ENCODE data around the gene PLAAT5.

PLAAT5 gene

DNA sequence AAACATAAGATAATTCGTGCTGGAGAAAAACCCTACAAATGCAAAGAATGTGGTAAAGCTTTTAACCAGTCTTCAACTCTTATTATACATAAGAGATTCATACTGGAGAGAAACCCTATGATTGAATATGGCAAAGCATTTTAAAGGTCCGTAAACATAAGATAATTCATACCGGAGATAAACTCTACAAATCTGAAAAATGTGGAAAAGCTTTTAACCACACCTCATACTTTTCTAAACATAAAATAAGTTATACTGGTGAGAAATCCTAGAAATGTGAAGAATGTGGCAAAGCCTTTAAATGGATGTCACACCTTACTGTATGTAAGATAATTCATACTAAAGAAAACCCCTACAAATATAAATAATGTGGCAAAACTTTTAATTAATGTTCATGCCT is 20.7 kb downstream of the PLAAT5 start:
- no peak for DNase-seq (ENCODE audit: low read depth, low spot score)
- TF ChIP-seq, protein P1, sequence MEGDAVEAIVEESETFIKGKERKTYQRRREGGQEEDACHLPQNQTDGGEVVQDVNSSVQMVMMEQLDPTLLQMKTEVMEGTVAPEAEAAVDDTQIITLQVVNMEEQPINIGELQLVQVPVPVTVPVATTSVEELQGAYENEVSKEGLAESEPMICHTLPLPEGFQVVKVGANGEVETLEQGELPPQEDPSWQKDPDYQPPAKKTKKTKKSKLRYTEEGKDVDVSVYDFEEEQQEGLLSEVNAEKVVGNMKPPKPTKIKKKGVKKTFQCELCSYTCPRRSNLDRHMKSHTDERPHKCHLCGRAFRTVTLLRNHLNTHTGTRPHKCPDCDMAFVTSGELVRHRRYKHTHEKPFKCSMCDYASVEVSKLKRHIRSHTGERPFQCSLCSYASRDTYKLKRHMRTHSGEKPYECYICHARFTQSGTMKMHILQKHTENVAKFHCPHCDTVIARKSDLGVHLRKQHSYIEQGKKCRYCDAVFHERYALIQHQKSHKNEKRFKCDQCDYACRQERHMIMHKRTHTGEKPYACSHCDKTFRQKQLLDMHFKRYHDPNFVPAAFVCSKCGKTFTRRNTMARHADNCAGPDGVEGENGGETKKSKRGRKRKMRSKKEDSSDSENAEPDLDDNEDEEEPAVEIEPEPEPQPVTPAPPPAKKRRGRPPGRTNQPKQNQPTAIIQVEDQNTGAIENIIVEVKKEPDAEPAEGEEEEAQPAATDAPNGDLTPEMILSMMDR (IDR thresholded peaks at IDR 0.05; ENCODE audit: low read depth, low read length) = no peak
- in situ Hi-C loops (cut with HindIII; ENCODE audit: low sequenced_read_pairs) = no loop called here
- no peak overlapping the region for H3K4me3 ChIP-seq (ENCODE audit: low read depth, low read length)

DNA sequence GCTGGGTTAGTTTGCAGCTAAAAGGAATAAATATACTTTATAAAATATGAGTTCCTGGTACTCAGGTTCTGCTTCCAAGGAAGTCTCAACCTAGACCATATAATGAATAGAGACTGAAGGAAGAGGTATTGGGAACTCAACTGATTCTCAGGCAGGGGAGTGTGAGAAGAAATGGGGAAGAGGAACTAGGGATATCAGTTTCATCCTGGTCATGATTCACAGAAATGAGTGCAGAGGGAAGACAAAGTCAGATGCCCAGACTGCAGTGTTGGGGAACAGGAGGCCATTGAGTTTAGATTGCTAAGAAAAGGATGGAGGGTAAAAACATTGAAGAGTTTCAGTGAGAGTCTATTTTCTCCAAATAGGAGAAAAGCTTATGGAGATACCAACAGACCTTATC is 28.8 kb downstream of the PLAAT5 start:
- TF ChIP-seq, protein P1 (IDR thresholded peaks at IDR 0.05; ENCODE audit: low read depth, low read length) = no peak
- no peak overlapping the region for H3K4me3 ChIP-seq (ENCODE audit: low read depth, low read length)
- no peak for DNase-seq (ENCODE audit: low read depth, low spot score)
- in situ Hi-C loops (cut with HindIII; ENCODE audit: low sequenced_read_pairs) = no loop called here

DNA sequence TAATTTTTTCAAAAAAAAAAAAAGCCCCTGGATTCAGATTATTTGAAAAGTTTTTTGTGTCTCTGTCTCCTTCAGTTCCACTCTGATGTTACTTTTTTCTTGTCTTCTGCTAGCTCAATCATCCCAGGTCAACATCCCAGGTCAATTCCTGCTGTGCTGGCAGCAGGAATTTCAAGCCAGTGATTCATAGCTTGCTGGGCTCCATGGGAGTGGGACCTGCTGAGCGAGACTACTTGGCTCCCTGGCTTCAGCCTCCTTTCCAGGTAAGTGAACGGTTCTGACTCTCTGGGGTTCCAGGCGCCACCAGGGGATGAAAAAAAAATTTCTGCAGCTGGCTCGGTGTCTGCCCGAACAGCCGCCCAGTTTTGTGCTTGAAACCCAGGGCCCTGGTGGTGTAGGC is 31.4 kb downstream of the PLAAT5 start:
- in situ Hi-C loops (cut with HindIII; ENCODE audit: low sequenced_read_pairs) = no loop called here
- TF ChIP-seq, protein P1 (IDR thresholded peaks at IDR 0.05; ENCODE audit: low read depth, low read length) = no peak
- peak; percentile 28 for DNase-seq (ENCODE audit: low read depth, low spot score)
- no peak overlapping the region for H3K4me3 ChIP-seq (ENCODE audit: low read depth, low read length)

DNA sequence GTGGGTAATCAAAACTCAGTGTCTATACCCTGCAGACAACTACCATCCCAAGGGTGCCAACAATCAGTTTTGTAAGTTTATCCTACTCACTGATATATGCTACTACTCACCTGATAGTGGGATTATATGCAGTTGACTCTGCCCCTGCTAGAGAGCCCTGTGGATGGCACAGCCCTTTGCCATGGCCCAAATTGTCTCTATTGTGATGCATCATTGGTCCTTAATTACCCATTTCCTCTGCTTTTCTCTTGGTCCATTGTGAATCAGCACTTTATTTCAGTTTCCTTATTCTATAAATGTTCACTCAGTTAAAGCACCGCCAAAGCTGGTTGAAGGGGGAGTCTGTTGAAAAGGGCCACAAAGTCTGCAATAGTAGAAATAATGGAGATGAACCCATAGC is 42.3 kb downstream of the PLAAT5 start:
- no peak overlapping the region for H3K4me3 ChIP-seq (ENCODE audit: low read depth, low read length)
- TF ChIP-seq, protein P1 (IDR thresholded peaks at IDR 0.05; ENCODE audit: low read depth, low read length) = no peak
- in situ Hi-C loops (cut with HindIII; ENCODE audit: low sequenced_read_pairs) = no loop called here
- DNase-seq (ENCODE audit: low read depth, low spot score) = no peak

DNA sequence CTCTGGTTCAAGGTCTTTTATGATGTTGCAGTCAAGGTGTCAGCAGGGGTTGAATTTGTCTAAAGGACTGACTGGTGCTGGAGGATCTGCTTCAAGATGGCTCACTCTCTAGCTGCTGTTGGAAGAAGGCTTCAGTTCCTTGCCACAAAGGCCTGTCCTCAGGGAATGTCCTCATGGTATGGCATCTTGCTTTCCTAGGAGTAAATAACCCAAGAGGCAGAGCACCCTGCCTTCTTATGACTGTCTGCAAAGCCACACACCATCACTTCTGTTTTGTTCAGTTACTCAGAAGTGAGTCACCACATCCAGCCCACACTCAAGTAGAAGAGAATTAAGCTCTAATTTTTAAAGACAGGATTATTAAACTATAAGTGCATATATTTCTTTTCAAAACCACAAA is 45.2 kb downstream of the PLAAT5 start:
- TF ChIP-seq, protein P1 (IDR thresholded peaks at IDR 0.05; ENCODE audit: low read depth, low read length) = no peak
- in situ Hi-C loops (cut with HindIII; ENCODE audit: low sequenced_read_pairs) = no loop called here
- no peak overlapping the region for H3K4me3 ChIP-seq (ENCODE audit: low read depth, low read length)
- peak; percentile 29 for DNase-seq (ENCODE audit: low read depth, low spot score)

DNA sequence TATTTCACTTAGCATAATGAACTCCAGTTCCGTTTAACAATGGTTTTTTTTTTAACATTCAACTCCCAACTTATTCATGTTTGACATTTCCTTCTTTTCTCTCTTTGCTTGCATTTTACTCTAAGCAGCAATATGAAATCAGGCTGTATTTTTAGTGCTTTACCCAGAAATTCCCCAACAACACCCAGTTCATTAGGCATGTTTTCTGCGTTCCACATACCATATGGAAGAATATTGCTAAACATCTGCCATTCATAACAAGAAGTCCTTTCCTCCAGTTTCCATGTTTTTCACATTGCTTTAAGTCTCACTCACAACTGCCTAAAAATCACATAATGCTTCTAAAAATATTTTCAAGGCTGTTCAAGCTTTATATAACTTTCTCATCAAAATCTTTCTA is 45.8 kb downstream of the PLAAT5 start:
- in situ Hi-C loops (cut with HindIII; ENCODE audit: low sequenced_read_pairs) = no loop called here
- DNase-seq (ENCODE audit: low read depth, low spot score) = no peak
- TF ChIP-seq, protein P1 (IDR thresholded peaks at IDR 0.05; ENCODE audit: low read depth, low read length) = no peak
- no peak overlapping the region for H3K4me3 ChIP-seq (ENCODE audit: low read depth, low read length)

DNA sequence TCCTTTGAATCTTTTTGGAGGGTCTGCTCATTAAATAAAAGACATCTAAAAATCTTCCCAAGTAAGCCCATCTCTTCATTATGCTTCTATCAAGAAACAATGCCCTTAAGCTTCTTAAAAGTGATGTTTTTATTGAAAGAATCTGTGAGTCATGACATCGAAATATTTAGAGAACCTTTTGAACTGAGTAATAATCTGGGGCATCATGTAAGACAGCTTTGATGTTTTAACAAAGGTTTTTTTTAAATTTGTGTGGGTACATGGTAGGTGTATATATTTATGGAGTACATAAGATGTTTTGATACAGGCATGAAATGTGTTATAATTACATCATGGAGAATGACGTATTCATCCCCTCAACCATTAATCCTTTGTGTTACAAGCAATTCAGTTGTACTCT is 46.8 kb downstream of the PLAAT5 start:
- no peak overlapping the region for H3K4me3 ChIP-seq (ENCODE audit: low read depth, low read length)
- TF ChIP-seq, protein P1 (IDR thresholded peaks at IDR 0.05; ENCODE audit: low read depth, low read length) = no peak
- DNase-seq (ENCODE audit: low read depth, low spot score) = no peak
- in situ Hi-C loops (cut with HindIII; ENCODE audit: low sequenced_read_pairs) = no loop called here
